ENCODE results near the gene SLC39A5.
A peak's percentile ranks its signal among the peaks of the same experiment; 100 is the strongest.
"Not testable (repeated sequence)": the region's sequence is repeated elsewhere in the genome, so short reads cannot be mapped to it uniquely, and the experiment has no call there.

Gene SLC39A5

GRCh38 chr12:56229916-56230431 lies at the start of gene SLC39A5:
TSS of gene SLC39A5 (plus strand) at chr12:56230051. CDS start at chr12:56231275, 1,224 bp downstream.
- no peak for DNase-seq

GRCh38 chr12:56186957-56187356 lies 42.9 kb upstream of the SLC39A5 start:
- DNase-seq: no peak

- DNase-seq: no peak
These were observed 41.6 kb upstream of the SLC39A5 start for GRCh38 chr12:56188131-56188777.

- peak in 1 of 2 experiments; percentile 35 for DNase-seq
These were observed 41.1 kb upstream of the SLC39A5 start for GRCh38 chr12:56188778-56189098.

- peak; percentile 60 to 85 for DNase-seq
These were observed 40.5 kb upstream of the SLC39A5 start, which contains the start of gene SMARCC2 for GRCh38 chr12:56189099-56189917. TSS of gene SMARCC2 (minus strand) at chr12:56189483. CDS start at chr12:56189461, 22 bp downstream.

GRCh38 chr12:56189918-56190694 lies 39.7 kb upstream of the SLC39A5 start:
- peak; percentile 77 to 90 for DNase-seq

- no peak for DNase-seq
These were observed 39.1 kb upstream of the SLC39A5 start for GRCh38 chr12:56190695-56191155.

- DNase-seq: no peak
These were observed 37.3 kb upstream of the SLC39A5 start for GRCh38 chr12:56192582-56192981.

GRCh38 chr12:56193025-56193578 lies 36.7 kb upstream of the SLC39A5 start:
- DNase-seq: peak; percentile 72 to 86

- DNase-seq: not testable (repeated sequence)
These were observed 32.9 kb upstream of the SLC39A5 start for GRCh38 chr12:56196818-56197550.

- DNase-seq: no peak
These were observed 31.8 kb upstream of the SLC39A5 start for GRCh38 chr12:56197921-56198635.

GRCh38 chr12:56198836-56199235 lies 31.0 kb upstream of the SLC39A5 start:
- DNase-seq: no peak

- no peak for DNase-seq
These were observed 27.5 kb upstream of the SLC39A5 start for GRCh38 chr12:56202366-56202765.

- DNase-seq: no peak
These were observed 27.0 kb upstream of the SLC39A5 start for GRCh38 chr12:56202838-56203237.

GRCh38 chr12:56204275-56204674 lies 25.6 kb upstream of the SLC39A5 start:
- no peak for DNase-seq

- no peak for DNase-seq
These were observed 24.4 kb upstream of the SLC39A5 start for GRCh38 chr12:56205445-56205844.

- DNase-seq: peak in 1 of 2 experiments; percentile 53
These were observed 23.2 kb upstream of the SLC39A5 start for GRCh38 chr12:56206452-56207166.

- DNase-seq: no peak
These were observed 21.8 kb upstream of the SLC39A5 start for GRCh38 chr12:56208006-56208405.

GRCh38 chr12:56212361-56212760 lies 17.5 kb upstream of the SLC39A5 start:
- no peak for DNase-seq

GRCh38 chr12:56213878-56214277 lies 16.0 kb upstream of the SLC39A5 start:
- DNase-seq: no peak

- no peak for DNase-seq
These were observed 13.4 kb upstream of the SLC39A5 start for GRCh38 chr12:56216461-56216860.

Measured in NCI-H524 (cell line).